Endothelial cell of umbilical vein (primary cell): ENCODE measurements around the gene CEP85L. TPM values are rescaled to one million over a fixed set of nuclear protein-coding genes. Genes with fewer than 3 reads are reported as not detected.

Experiments used
- BruUV-seq: library from RNA; stranded (reverse); fragments of 400-500 nt; replicated peaks from 2 replicates; lab custom pipeline; 2021; lab: Mats Ljungman, UMichigan
- CTCF ChIA-PET: fragments of 300-600, 350-600 bp; sonication (Branson Sonifier 250); formaldehyde crosslinking; loops from one replicate; lab custom pipeline; 2021; ENCODE audit warnings: antibody characterized with exemption, inconsistent platforms; lab: Charles Lee
- POLR2A ChIA-PET: fragments of 300-600, 350-600 bp; sonication (Branson Sonifier 250); formaldehyde crosslinking; loops from one replicate; lab custom pipeline; 2021; ENCODE audit warnings: antibody characterized with exemption, inconsistent platforms; lab: Charles Lee
- DNase-seq: peaks from one replicate; pipeline ENCODE4 v3.0.0-alpha.2; 2011; ENCODE audit warnings: low read depth, low spot score
- FAIRE-seq: peaks from 2 replicates; lab custom pipeline; 2011; peaks lifted over from hg19 to GRCh38; lab: Jason Lieb, UNC
- H2AFZ ChIP-seq: 2 replicates; pipeline ENCODE4 v1.6.0; 2012; ENCODE audit warnings: low read depth, low read length, control low read depth, inconsistent platforms
- H3K27ac ChIP-seq: 2 replicates; pipeline ENCODE4 v1.5.1; 2011; ENCODE audit warnings: low read depth, mild to moderate bottlenecking, control low read depth, low read length, moderate library complexity; ENCODE audit not compliant: insufficient read depth
- H3K27me3 ChIP-seq, 2 experiments: 2 replicates each; pipeline versions ENCODE4 v1.6.0 to v1.6.1; 2011; ENCODE audit warnings: low read length in 2 of 2, mixed read lengths in 1 of 2; ENCODE audit not compliant: control insufficient read depth in 2 of 2, insufficient read depth in 2 of 2
- H3K36me3 ChIP-seq, 2 experiments: 2 replicates in 1 of 2; 3 replicates in 1 of 2; pipeline ENCODE4 v1.5.1; 2011; ENCODE audit warnings: low read length in 2 of 2, mild to moderate bottlenecking in 1 of 2, moderate library complexity in 1 of 2; ENCODE audit not compliant: control insufficient read depth in 2 of 2, insufficient read depth in 2 of 2; ENCODE audit errors: extremely low read depth in 1 of 2
- H3K4me1 ChIP-seq: 3 replicates; pipeline ENCODE4 v1.5.1; 2011; ENCODE audit warnings: mild to moderate bottlenecking, low read length; ENCODE audit not compliant: control insufficient read depth, insufficient read depth; ENCODE audit errors: extremely low read depth
- H3K4me2 ChIP-seq: 2 replicates; pipeline ENCODE4 v1.6.1; 2011; ENCODE audit warnings: low read length, control low read depth, mixed read lengths; ENCODE audit not compliant: insufficient read depth
- H3K4me3 ChIP-seq, 3 experiments: fragments of 200-600 bp in 1 of 3; sonication (generic), shearing (Covaris generic) in 1 of 3; replicated peaks in 1 of 3; 2 replicates each; pipeline ENCODE4 v1.5.1; 2011 to 2016; ENCODE audit warnings: control low read depth in 3 of 3, low read length in 3 of 3, mild to moderate bottlenecking in 2 of 3, inconsistent platforms in 1 of 3, low read depth in 1 of 3, moderate library complexity in 1 of 3; ENCODE audit not compliant: insufficient read depth in 1 of 3
- H3K79me2 ChIP-seq: 2 replicates; pipeline ENCODE4 v1.6.0; 2012; ENCODE audit warnings: low read length, inconsistent platforms; ENCODE audit not compliant: control insufficient read depth, insufficient read depth
- H3K9ac ChIP-seq: replicated peaks from 2 replicates; pipeline ENCODE3; 2011; ENCODE audit warnings: low read length, control low read depth; ENCODE audit not compliant: insufficient read depth; ENCODE audit errors: extremely low read depth
- H3K9me1 ChIP-seq: replicated peaks from 3 replicates; pipeline ENCODE4 v1.6.0; 2011; ENCODE audit warnings: mild to moderate bottlenecking, low read length; ENCODE audit not compliant: control insufficient read depth, insufficient read depth; ENCODE audit errors: extremely low read depth
- H3K9me3 ChIP-seq: replicated peaks from 2 replicates; pipeline ENCODE4 v1.5.1; 2012; ENCODE audit warnings: low read length, inconsistent platforms; ENCODE audit not compliant: control insufficient read depth, insufficient read depth
- H4K20me1 ChIP-seq: replicated peaks from 2 replicates; pipeline ENCODE3; 2011; ENCODE audit warnings: mild to moderate bottlenecking, low read length; ENCODE audit not compliant: control insufficient read depth, insufficient read depth; ENCODE audit errors: extremely low read depth
- EZH2 ChIP-seq: IDR thresholded peaks from 2 replicates; pipeline ENCODE4 v1.6.1; 2012; ENCODE audit warnings: borderline replicate concordance, low read depth, mild to moderate bottlenecking, moderate library complexity, low read length, inconsistent platforms; ENCODE audit not compliant: severe bottlenecking
- FOS ChIP-seq: IDR thresholded peaks from 2 replicates; pipeline ENCODE4 v1.6.1; 2011; ENCODE audit warnings: mild to moderate bottlenecking, low read length, moderate library complexity, borderline replicate concordance; ENCODE audit not compliant: insufficient read depth
- GATA2 ChIP-seq: IDR thresholded peaks from 2 replicates; pipeline ENCODE4 v1.7.0; 2011; ENCODE audit warnings: low read depth, mild to moderate bottlenecking, moderate library complexity, mixed read lengths, low read length; ENCODE audit not compliant: insufficient read length, insufficient read depth
- JUN ChIP-seq: IDR thresholded peaks from 2 replicates; pipeline ENCODE4 v1.6.1; 2011; ENCODE audit warnings: borderline replicate concordance, low read depth; ENCODE audit not compliant: insufficient read length, insufficient read depth
- MYC ChIP-seq: IDR thresholded peaks from one replicate; pipeline ENCODE4 v1.6.1; 2011; ENCODE audit warnings: mild to moderate bottlenecking, low read depth, low read length
- POLR2A ChIP-seq: IDR thresholded peaks from 2 replicates; pipeline ENCODE4 v1.6.1; 2012; ENCODE audit warnings: low read depth, mild to moderate bottlenecking, control low read depth, low read length
- POLR2AphosphoS5 ChIP-seq: IDR thresholded peaks from 2 replicates; pipeline ENCODE4 v1.6.1; 2012; ENCODE audit warnings: low read depth, mild to moderate bottlenecking, control low read depth, low read length, moderate library complexity; ENCODE audit not compliant: insufficient read depth
- dilution Hi-C: fragments of 300-500 bp; cut with MboI; formaldehyde crosslinking; loops from one replicate; pipeline ENCODE4 v1.15.0; 2019; ENCODE audit warnings: low sequenced_read_pairs; ENCODE audit not compliant: extremely low pct_ligation_motif_present
- intact Hi-C: fragments of 100-400 bp; cut with micrococcal nuclease; formaldehyde crosslinking; loops from one replicate; pipeline ENCODE4 v1.10.0; 2022
- polyA plus RNA-seq, 4 experiments: library from polyadenylated mRNA; depleted of rRNA in 3 of 4; stranded (reverse) in 3 of 4; unstranded in 1 of 4; fragments of >200 nt; gene quantifications; 2 replicates each; pipeline versions ENCODE4 v1.2.1 to v1.2.3, GENCODE V29; 2011 to 2012; ENCODE audit warnings: missing spikeins in 1 of 4
- total RNA-seq: library from RNA; stranded (reverse); gene quantifications from 2 replicates; pipeline ENCODE4 v1.2.3, GENCODE V29; 2021
- TF ChIP-seq, protein P1 (sequence below): IDR thresholded peaks from 2 replicates; pipeline ENCODE4 v1.6.1; 2011; ENCODE audit not compliant: insufficient read depth, insufficient read length
- TF ChIP-seq, protein P2 (sequence below), 2 donors: IDR thresholded peaks; 1 replicate in 1 of 2; 2 replicates in 1 of 2; pipeline ENCODE4 v1.5.1; 2011; ENCODE audit warnings: low read length in 2 of 2, mild to moderate bottlenecking in 2 of 2, moderate library complexity in 2 of 2, control low read depth in 1 of 2, inconsistent platforms in 1 of 2, low read depth in 1 of 2; ENCODE audit not compliant: insufficient read depth in 1 of 2; ENCODE audit errors: extremely low read depth in 1 of 2

Gene CEP85L
- total and polyA plus RNA-seq, 2 donors (not counting 3 experiments of a cell fraction or from before 2014, with no cell fraction given), result 1.8 to 9.2 TPM

GRCh38 chr6:118562248-118562647 lies 89.1 kb downstream of the CEP85L start:
- H3K27ac ChIP-seq, result no peak overlapping the region
- TF ChIP-seq JUN, result no peak
- no peak for TF ChIP-seq GATA2
- TF ChIP-seq, protein P1, sequence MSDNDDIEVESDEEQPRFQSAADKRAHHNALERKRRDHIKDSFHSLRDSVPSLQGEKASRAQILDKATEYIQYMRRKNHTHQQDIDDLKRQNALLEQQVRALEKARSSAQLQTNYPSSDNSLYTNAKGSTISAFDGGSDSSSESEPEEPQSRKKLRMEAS, result no peak
- TF ChIP-seq EZH2, result no peak
- TF ChIP-seq, protein P2, sequence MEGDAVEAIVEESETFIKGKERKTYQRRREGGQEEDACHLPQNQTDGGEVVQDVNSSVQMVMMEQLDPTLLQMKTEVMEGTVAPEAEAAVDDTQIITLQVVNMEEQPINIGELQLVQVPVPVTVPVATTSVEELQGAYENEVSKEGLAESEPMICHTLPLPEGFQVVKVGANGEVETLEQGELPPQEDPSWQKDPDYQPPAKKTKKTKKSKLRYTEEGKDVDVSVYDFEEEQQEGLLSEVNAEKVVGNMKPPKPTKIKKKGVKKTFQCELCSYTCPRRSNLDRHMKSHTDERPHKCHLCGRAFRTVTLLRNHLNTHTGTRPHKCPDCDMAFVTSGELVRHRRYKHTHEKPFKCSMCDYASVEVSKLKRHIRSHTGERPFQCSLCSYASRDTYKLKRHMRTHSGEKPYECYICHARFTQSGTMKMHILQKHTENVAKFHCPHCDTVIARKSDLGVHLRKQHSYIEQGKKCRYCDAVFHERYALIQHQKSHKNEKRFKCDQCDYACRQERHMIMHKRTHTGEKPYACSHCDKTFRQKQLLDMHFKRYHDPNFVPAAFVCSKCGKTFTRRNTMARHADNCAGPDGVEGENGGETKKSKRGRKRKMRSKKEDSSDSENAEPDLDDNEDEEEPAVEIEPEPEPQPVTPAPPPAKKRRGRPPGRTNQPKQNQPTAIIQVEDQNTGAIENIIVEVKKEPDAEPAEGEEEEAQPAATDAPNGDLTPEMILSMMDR (IDR thresholded peaks at IDR 0.05; ENCODE audit: extremely low read depth in 1 of 2, insufficient read depth in 1 of 2, low read depth in 1 of 2, low read length in 2 of 2), result no peak
- no peak for TF ChIP-seq MYC
- TF ChIP-seq POLR2AphosphoS5, result no peak
- no peak for TF ChIP-seq FOS
- TF ChIP-seq POLR2A, result no peak
- H3K9ac ChIP-seq, result no peak overlapping the region
- H3K9me1 ChIP-seq, result no peaks in the 10 kb centered on the region
- H3K79me2 ChIP-seq, result peaks cover 5% of the 10 kb centered on the region
- no TSS peak for BruUV-seq
- FAIRE-seq, result no peak
- intact Hi-C loops, result no loop called here
- H3K4me1 ChIP-seq, result peaks cover 11% of the 10 kb centered on the region
- H3K4me3 ChIP-seq, result no peak overlapping the region
- no peak overlapping the region for H2AFZ ChIP-seq
- POLR2A ChIA-PET, result no interaction called here
- no peaks in the 10 kb centered on the region for H3K36me3 ChIP-seq
- no peaks in the 10 kb centered on the region for H4K20me1 ChIP-seq
- dilution Hi-C loops, result no loop called here
- no peaks in the 10 kb centered on the region for H3K9me3 ChIP-seq
- H3K4me2 ChIP-seq, result no peak overlapping the region
- no peaks in the 10 kb centered on the region for H3K27me3 ChIP-seq
- no peak for DNase-seq
- CTCF ChIA-PET, result no interaction called here
